ENCODE measurements around the gene UGT1A6.
"Not testable (repeated sequence)": the region's sequence is repeated elsewhere in the genome, so short reads cannot be mapped to it uniquely, and the experiment has no call there.

The UGT1A6 gene

DNA sequence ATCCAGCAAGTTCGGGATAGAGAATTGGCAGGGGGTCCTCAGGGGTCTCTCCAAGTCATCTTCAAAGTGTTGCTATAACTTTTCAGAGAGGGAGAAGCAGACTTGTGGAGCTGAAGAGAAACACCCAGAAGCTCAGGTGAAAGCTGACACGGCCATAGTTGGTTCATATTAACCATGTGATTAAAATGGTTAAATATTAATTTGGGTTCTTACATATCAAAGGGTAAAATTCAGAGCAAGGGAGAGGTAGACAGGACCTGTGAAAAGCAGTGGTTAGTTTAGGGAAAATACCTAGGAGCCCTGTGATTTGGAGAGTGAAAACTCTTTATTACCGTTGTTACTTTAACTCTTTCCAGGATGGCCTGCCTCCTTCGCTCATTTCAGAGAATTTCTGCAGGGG, at the start of gene UGT1A6:
Gene UGT1A6, plus strand, starts transcription at position 243 of the 400 bp plus-strand sequence. Its CDS starts 115 bp downstream, at position 358.
- DNase-seq (ENCODE audit: low read depth) = no peak

DNA sequence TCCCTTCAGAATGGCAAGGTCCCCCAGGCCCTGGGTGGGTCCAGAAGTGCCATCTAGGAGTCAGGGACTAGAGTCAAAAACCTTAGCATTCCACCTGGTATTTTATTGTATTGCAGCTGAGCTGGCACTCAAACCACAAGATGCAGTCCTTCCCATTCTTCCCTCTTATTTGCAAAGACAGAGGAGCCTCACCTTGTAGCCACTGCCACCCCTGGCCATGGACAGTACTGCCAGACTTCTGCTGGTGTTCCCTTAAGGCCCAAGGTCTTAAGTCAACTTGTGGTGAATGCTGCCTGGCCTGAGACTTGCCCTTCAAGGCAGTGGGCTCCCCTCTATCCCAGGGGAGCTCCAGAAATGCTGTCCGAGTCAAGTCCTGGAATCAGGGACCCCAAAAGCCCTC, 49.6 kb upstream of the UGT1A6 start:
- no peak for DNase-seq (ENCODE audit: low read depth)

DNA sequence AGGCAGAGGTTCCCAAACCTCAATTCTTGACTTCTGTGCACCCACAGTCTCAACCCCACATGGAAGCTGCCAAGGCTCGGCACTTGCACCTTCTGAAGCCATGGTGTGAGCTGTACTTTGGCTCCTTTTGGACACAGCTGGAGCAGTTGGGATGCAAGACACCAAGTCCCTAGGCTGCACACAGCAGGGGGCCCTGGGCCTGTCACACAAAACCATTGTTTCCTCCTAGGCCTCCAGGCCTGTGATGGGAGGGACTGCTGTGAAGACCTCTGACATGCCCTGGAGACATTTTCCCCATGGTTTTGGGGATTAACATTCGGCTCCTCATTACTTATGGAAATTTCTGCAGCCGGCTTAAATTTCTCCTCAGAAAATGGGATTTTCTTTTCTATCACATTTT, 46.7 kb upstream of the UGT1A6 start:
- DNase-seq (ENCODE audit: low read depth) = not testable (repeated sequence)

GRCh38 chr2:233650981-233651380, 41.7 kb upstream of the UGT1A6 start:
- no peak for DNase-seq (ENCODE audit: low read depth)

DNA sequence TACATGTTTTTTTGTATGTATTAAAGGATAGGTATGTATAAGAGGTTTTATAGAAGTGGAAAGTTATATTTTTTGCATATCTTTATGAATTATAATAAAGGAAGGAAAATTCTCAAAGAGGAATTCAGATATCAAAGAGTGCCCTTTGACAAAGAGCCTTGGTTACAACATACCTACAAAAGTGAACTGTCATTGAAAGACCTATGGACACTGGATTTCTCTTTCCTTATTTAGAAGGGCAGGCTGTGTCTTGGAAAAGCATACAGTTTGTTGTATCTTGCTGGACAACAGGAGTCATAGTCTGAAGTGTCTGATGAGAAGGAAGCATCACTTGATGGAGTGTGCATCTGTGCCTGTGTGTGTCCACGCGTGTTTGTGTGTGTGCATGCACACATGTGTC, 41.3 kb upstream of the UGT1A6 start:
- DNase-seq (ENCODE audit: low read depth) = no peak

GRCh38 chr2:233654501-233654900, 38.2 kb upstream of the UGT1A6 start:
- DNase-seq (ENCODE audit: low read depth) = no peak

DNA sequence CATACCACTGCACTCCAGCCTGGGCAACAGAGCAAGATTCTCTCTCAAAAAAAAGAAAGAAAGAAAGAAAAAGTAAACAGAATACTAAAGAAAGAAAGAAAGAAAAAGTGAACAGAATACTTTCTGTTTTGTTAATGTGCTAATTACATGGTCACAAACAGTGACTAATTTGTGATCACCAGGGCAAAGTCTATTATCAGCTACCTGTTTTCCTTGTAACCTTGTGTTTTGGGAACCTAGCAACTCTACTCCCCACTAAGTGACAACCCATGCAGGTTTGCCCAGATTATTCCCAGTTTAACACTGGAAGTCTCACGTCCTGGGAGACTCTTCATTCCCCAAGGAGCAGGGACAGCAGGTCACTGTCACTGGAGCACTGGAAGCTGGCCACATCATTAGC, 37.6 kb upstream of the UGT1A6 start:
- no peak for DNase-seq (ENCODE audit: low read depth)

GRCh38 chr2:233655943-233656342, 36.7 kb upstream of the UGT1A6 start:
- not testable (repeated sequence) for DNase-seq (ENCODE audit: low read depth)

- DNase-seq (ENCODE audit: low read depth) = no peak
Measured at GRCh38 chr2:233656443-233656842, 36.2 kb upstream of the UGT1A6 start.

- no peak for DNase-seq (ENCODE audit: low read depth)
Measured at GRCh38 chr2:233658610-233659009, 34.1 kb upstream of the UGT1A6 start.

DNA sequence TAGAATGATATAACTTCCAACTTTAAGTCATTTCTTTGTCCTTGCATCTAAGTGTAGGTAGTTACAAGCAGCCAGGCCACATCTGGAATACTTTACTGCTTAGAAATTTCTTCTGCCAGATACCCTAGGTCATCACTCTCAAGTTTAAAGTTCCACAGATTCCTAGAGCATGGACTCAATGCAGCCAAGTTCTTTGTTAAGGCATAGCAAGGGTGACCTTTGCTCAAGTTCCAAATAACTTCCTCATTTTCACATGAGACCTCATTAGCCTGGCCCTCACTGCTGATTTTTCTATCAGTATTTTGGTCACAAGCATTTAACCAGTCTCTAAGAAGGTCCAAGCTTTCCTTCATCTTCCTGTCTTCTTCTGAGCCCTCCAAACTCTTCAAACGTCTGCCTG, 28.8 kb upstream of the UGT1A6 start:
- no peak for DNase-seq (ENCODE audit: low read depth)

DNA sequence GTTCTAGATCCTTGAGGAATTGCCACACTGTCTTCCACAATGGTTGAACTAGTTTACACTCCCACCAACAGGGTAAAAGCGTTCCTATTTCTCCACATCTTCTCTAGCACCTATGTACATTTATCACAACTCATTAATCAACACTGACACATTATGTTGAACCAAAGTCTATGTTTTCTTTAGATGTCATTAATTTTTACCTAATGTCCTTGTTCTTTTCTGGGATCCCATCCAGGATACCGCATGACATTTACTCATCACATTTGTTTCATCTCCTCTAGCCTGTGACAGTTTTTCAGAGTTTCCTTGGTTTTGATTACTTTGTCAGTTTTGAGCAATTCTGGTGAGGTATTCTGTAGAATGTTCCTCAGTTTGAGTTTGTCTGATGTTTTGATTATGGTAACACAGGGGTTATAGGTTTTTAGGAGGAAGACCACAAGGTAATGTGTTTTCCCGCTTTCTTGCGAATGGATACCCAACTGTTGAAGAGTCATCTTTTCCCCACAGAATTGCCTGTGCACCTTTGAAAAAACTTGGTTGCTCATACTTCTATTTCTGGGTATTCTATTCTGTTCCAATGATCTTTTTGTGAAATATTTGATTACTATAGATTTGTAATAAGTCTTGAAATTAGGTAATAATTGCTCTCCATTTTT, 24.0 kb upstream of the UGT1A6 start:
- no peak for DNase-seq (ENCODE audit: low read depth)

GRCh38 chr2:233671290-233672161, 21.2 kb upstream of the UGT1A6 start, which contains the start of gene UGT1A9:
Gene UGT1A9 (plus strand): TSS chr2:233671898. CDS start chr2:233671935, 37 bp downstream.
- DNase-seq (ENCODE audit: low read depth) = no peak

DNA sequence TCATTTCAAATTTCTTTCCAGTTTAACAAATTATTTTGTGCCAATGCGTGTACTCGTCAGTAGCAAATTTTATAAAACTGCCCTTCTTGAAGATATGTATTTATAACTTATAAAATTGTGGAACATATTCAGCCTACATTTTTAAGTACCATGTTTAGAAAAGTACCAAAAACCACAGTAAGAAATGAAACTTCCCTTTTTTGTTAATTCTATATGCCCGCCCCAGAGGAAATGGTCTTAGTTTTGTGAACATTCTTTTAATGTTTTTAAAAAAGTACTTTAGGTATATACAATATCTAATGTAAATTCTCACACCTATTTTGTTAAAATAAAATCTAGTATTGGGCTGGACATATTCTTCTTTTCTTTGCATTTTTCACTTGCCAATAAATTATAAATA, 19.8 kb upstream of the UGT1A6 start:
- DNase-seq (ENCODE audit: low read depth) = no peak

- no peak for DNase-seq (ENCODE audit: low read depth)
Measured at GRCh38 chr2:233673896-233674295, 18.8 kb upstream of the UGT1A6 start.

GRCh38 chr2:233674314-233674713, 18.4 kb upstream of the UGT1A6 start:
- DNase-seq (ENCODE audit: low read depth) = no peak

- DNase-seq (ENCODE audit: low read depth) = no peak
Measured at GRCh38 chr2:233674995-233675394, 17.7 kb upstream of the UGT1A6 start.

DNA sequence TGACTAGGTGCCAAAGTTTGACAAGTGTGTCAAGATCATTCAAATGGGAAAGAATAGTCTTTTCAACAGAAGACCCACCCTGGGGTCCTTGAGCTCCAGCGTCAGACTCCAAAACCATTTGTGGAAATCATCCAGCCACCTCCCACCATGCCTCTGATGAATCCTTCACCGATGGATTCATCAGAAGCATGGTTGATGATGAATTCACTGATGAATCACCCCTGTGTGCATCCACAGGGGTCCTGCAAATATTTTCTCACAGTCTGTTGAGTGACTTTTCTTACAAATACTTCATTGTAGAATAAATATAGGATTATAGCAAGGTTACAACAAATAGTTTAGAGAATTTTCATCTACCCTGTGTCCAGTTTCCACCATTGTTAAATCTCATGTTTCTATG, 16.6 kb upstream of the UGT1A6 start:
- DNase-seq (ENCODE audit: low read depth) = no peak

DNA sequence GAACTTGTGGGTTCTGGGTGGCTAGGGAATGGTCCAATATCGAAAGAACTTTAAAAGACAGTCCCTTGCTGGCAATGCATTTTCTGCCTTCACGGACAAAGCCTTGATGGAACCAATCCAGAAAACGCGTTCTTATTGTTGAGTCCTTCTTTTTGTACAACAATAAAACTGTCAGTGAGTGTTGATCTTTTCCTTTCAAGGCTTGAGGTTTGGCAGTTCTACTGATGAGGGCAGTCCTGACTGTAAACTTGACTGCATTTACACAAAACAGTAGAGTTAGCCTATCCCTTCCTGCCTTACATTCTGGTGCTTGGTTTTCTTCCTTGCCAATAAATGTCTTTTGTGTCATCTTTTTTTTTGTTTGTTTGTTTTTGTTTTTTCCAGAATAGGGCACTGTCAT, 13.5 kb upstream of the UGT1A6 start:
- no peak for DNase-seq (ENCODE audit: low read depth)

GRCh38 chr2:233680361-233681045, 12.2 kb upstream of the UGT1A6 start:
- DNase-seq (ENCODE audit: low read depth) = no peak

DNA sequence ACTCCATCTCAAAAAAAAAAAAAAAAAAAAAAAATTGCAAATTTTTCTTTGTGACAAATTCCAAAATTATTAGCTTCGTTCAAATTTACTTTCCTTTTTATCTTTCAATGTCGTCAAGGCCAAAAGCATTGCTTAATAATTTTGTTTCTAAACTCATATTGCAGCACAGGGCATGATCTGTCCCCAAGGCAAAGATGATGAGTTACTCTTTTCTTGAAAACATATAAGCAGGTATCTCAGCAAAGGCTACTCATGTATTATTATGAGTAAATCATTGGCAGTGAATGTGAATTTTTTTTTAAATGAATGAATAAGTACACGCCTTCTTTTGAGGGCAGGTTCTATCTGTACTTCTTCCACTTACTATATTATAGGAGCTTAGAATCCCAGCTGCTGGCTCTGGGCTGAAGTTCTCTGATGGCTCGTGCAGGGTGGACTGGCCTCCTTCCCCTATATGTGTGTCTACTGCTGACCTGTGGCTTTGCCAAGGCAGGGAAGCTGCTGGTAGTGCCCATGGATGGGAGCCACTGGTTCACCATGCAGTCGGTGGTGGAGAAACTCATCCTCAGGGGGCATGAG, 11.1 kb upstream of the UGT1A6 start, which contains the start of gene UGT1A7:
Gene UGT1A7, plus strand, starts transcription at position 381 of the 579 bp plus-strand sequence. Its CDS starts 37 bp downstream, at position 418.
- DNase-seq (ENCODE audit: low read depth) = no peak

DNA sequence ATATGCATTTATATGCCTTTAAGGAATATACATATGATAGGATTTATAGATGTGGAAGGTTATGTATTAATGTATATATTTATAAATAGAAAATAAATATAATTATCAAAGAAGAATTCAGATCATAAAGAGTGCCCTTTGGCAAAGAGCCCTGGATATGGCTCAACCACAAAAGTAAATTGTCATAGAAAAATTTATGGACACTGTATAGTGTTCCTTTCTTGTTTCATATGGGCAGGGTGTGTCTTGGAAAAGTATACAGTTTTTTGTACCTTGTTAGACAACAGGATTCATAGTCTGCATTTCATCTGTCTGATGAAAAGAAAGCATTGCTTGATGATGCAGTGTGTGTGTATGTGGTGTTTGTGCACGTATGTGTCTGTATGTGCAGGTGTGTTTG, 8.1 kb upstream of the UGT1A6 start:
- no peak for DNase-seq (ENCODE audit: low read depth)
